DOHH2 (cell line): Measurements from ENCODE around the gene CDK4.

Experiments
- EZH2phosphoT487 ChIP-seq: fragments of 200-600 bp; sonication (generic); IDR thresholded peaks from 2 replicates; pipeline ENCODE4 v1.6.1; 2017; ENCODE audit warnings: borderline replicate concordance, mild to moderate bottlenecking, antibody characterized with exemption, low read length, moderate library complexity, mixed read lengths
- TF ChIP-seq, protein P1 (sequence below): fragments of 200-600 bp; sonication (generic); IDR thresholded peaks from one replicate; pipeline ENCODE4 v1.5.1; 2014; ENCODE audit warnings: antibody characterized with exemption, mild to moderate bottlenecking, low read depth, low read length; ENCODE audit not compliant: poor library complexity, severe bottlenecking

DNA sequence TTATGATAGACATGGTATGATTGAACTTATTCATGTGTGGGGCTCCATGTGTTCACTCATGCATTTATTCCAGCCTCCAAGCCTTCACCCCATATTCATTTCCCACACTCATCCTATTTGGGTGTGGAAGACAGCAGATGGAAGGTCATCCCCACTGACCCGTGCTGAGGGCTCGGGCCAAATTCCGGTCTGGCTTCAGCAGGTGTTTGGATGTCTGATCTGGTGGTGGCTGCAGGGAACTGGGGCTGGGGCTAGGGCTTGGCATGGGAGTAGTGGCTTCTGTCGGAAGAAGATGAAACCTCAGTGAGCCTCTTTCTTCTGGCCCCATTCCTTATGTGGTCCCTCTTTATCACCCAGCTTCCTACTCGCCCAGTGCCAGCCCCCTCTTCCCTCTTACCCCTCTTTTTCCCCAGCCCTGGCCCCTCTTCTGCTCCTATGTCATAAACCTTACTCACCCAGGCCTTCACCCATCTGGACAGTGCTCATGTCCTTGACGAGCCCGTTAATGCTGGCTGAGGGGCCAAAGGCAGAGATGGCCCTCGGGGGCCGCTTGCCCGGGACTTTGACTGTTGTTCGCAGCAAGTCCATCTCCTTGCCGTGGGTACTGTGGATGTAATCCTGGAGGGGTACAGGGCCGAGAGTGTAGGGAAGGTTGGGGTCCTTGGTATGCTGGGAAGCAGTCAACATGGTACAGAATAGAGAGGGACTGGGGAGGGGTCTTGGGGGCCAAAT is 21.6 kb downstream of the CDK4 start:
- TF ChIP-seq EZH2phosphoT487, result no peak
- TF ChIP-seq, protein P1, sequence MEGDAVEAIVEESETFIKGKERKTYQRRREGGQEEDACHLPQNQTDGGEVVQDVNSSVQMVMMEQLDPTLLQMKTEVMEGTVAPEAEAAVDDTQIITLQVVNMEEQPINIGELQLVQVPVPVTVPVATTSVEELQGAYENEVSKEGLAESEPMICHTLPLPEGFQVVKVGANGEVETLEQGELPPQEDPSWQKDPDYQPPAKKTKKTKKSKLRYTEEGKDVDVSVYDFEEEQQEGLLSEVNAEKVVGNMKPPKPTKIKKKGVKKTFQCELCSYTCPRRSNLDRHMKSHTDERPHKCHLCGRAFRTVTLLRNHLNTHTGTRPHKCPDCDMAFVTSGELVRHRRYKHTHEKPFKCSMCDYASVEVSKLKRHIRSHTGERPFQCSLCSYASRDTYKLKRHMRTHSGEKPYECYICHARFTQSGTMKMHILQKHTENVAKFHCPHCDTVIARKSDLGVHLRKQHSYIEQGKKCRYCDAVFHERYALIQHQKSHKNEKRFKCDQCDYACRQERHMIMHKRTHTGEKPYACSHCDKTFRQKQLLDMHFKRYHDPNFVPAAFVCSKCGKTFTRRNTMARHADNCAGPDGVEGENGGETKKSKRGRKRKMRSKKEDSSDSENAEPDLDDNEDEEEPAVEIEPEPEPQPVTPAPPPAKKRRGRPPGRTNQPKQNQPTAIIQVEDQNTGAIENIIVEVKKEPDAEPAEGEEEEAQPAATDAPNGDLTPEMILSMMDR, result no peak
